IMR-90 (cell line): ENCODE data around the gene ZNG1A. TPM values are rescaled to one million over a fixed set of nuclear protein-coding genes. Genes with fewer than 3 reads are reported as not detected.
"Not testable (repeated sequence)": the region's sequence is repeated elsewhere in the genome, so short reads cannot be mapped to it uniquely, and the experiment has no call there.

Source experiments
- ATAC-seq: fragments of 200-7000 bp; cut with Tn5 transposase; 2 replicates; pipeline ENCODE4 v1.9.1; 2020; ENCODE audit warnings: low read depth, mild to moderate bottlenecking, moderate library complexity
- BruUV-seq: library from RNA; stranded (reverse); fragments of 400-500 nt; replicated peaks from 2 replicates; lab custom pipeline; 2021; lab: Mats Ljungman, UMichigan
- CTCF ChIA-PET: fragments of 300-600 bp; formaldehyde crosslinking; extraction: SDS; loops from one replicate; lab custom pipeline; 2021; ENCODE audit warnings: antibody characterized with exemption; lab: Yijun Ruan, JAX
- POLR2A ChIA-PET: fragments of 300-600 bp; sonication (Branson Sonifier 250); formaldehyde crosslinking; loops from one replicate; lab custom pipeline; 2022; ENCODE audit warnings: antibody characterized with exemption; ENCODE audit not compliant: unreplicated experiment; lab: Charles Lee
- DNase-seq: peaks from one replicate; pipeline ENCODE4 v3.0.0; 2013
- H2AFZ ChIP-seq: replicated peaks from 2 replicates; pipeline ENCODE3; 2013; ENCODE audit warnings: low read length, mild to moderate bottlenecking; ENCODE audit not compliant: poor library complexity
- H2AK5ac ChIP-seq: 2 replicates; pipeline ENCODE4 v1.6.1; 2013; ENCODE audit warnings: low read depth, low read length, inconsistent platforms
- H2AK9ac ChIP-seq: replicated peaks from 2 replicates; pipeline ENCODE3; 2013; ENCODE audit warnings: mild to moderate bottlenecking, low read depth, low read length, moderate library complexity; ENCODE audit not compliant: poor library complexity
- H2BK120ac ChIP-seq: 2 replicates; pipeline ENCODE4 v1.6.1; 2013; ENCODE audit warnings: low read depth, low read length, inconsistent platforms
- H2BK15ac ChIP-seq: 3 replicates; pipeline ENCODE4 v1.6.1; 2013; ENCODE audit warnings: low read depth, low read length, inconsistent platforms
- H2BK20ac ChIP-seq: 2 replicates; pipeline ENCODE4 v1.6.1; 2013; ENCODE audit warnings: low read depth, mild to moderate bottlenecking, inconsistent platforms, low read length, moderate library complexity
- H2BK5ac ChIP-seq: 2 replicates; pipeline ENCODE4 v1.6.1; 2013; ENCODE audit warnings: mild to moderate bottlenecking, low read depth, low read length, inconsistent platforms; ENCODE audit not compliant: poor library complexity, severe bottlenecking
- H3K14ac ChIP-seq: replicated peaks from 2 replicates; pipeline ENCODE4 v1.6.1; 2013; ENCODE audit warnings: low read depth, low read length, inconsistent platforms
- H3K18ac ChIP-seq: 2 replicates; pipeline ENCODE4 v1.6.1; 2013; ENCODE audit warnings: low read depth, low read length, control low read depth
- H3K23ac ChIP-seq: 2 replicates; pipeline ENCODE4 v1.6.1; 2013; ENCODE audit warnings: low read depth, low read length, inconsistent platforms
- H3K27ac ChIP-seq: 2 replicates; pipeline ENCODE4 v1.5.1; 2013; ENCODE audit warnings: mild to moderate bottlenecking, control low read depth, low read length; ENCODE audit not compliant: insufficient read depth
- H3K27me3 ChIP-seq: 2 replicates; pipeline ENCODE4 v1.6.1; 2013; ENCODE audit warnings: low read length; ENCODE audit not compliant: control insufficient read depth, insufficient read depth
- H3K36me3 ChIP-seq: 2 replicates; pipeline ENCODE4 v1.6.1; 2013; ENCODE audit warnings: low read length, mixed read lengths; ENCODE audit not compliant: control insufficient read depth, insufficient read depth
- H3K4ac ChIP-seq: 2 replicates; pipeline ENCODE4 v1.6.1; 2013; ENCODE audit warnings: low read depth, low read length, inconsistent platforms
- H3K4me1 ChIP-seq: 2 replicates; pipeline ENCODE4 v1.6.1; 2013; ENCODE audit warnings: low read length, mixed read lengths; ENCODE audit not compliant: control insufficient read depth, insufficient read depth
- H3K4me2 ChIP-seq: 2 replicates; pipeline ENCODE4 v1.6.1; 2013; ENCODE audit warnings: low read depth, mild to moderate bottlenecking, control low read depth, low read length, moderate library complexity
- H3K4me3 ChIP-seq: 2 replicates; pipeline ENCODE4 v1.5.1; 2013; ENCODE audit warnings: low read depth, mild to moderate bottlenecking, control low read depth, low read length, moderate library complexity; ENCODE audit not compliant: insufficient read depth
- H3K56ac ChIP-seq: 2 replicates; pipeline ENCODE4 v1.6.1; 2013; ENCODE audit warnings: low read length, inconsistent platforms; ENCODE audit not compliant: insufficient read depth; ENCODE audit errors: extremely low read depth
- H3K79me1 ChIP-seq, 2 experiments: 2 replicates each; pipeline ENCODE4 v1.6.1; 2013; ENCODE audit warnings: low read length in 2 of 2, inconsistent platforms in 1 of 2, low read depth in 1 of 2
- H3K9ac ChIP-seq: 2 replicates; pipeline ENCODE4 v1.6.1; 2013; ENCODE audit warnings: low read depth, low read length, control low read depth
- H3K9me1 ChIP-seq: 2 replicates; pipeline ENCODE4 v1.6.1; 2013; ENCODE audit warnings: low read length, inconsistent platforms; ENCODE audit not compliant: insufficient read depth
- H3K9me3 ChIP-seq: 2 replicates; pipeline ENCODE4 v1.6.1; 2013; ENCODE audit warnings: low read length; ENCODE audit not compliant: control insufficient read depth, insufficient read depth
- H4K20me1 ChIP-seq: 2 replicates; pipeline ENCODE4 v1.6.1; 2013; ENCODE audit warnings: low read length, inconsistent platforms; ENCODE audit not compliant: insufficient read depth
- H4K5ac ChIP-seq: 2 replicates; pipeline ENCODE4 v1.6.1; 2013; ENCODE audit warnings: mild to moderate bottlenecking, low read depth, low read length, control low read depth
- H4K8ac ChIP-seq, 2 experiments: 2 replicates each; pipeline ENCODE4 v1.6.1; 2013; ENCODE audit warnings: low read depth in 2 of 2, low read length in 2 of 2, control low read depth in 1 of 2, inconsistent platforms in 1 of 2
- H4K91ac ChIP-seq: 2 replicates; pipeline ENCODE4 v1.6.1; 2013; ENCODE audit warnings: low read depth, low read length, inconsistent platforms; ENCODE audit not compliant: insufficient read depth
- WGBS, 2 experiments: methylation state at CpG; one replicate each; pipeline versions ENCODE4 v1.1.5 to v1.1.7; 2013; ENCODE audit warnings: missing lambda C conversion rate in 2 of 2; ENCODE audit not compliant: insufficient read length in 1 of 2; ENCODE audit errors: extremely low coverage in 2 of 2; 5-methylcytosine and 5-hydroxymethylcytosine counted together
- dilution Hi-C: fragments of 300-500 bp; cut with HindIII; formaldehyde crosslinking; loops from one replicate; pipeline ENCODE4 v1.14.3; 2018; ENCODE audit warnings: low sequenced_read_pairs; ENCODE audit not compliant: unreplicated experiment
- in situ Hi-C: fragments of 300-500 bp; cut with MboI; formaldehyde crosslinking; loops from 3 replicates; pipeline ENCODE4 v1.14.3; 2019; ENCODE audit warnings: low sequenced_read_pairs, inconsistent platforms, mixed read lengths
- intact Hi-C: fragments of 100-400 bp; cut with micrococcal nuclease; formaldehyde crosslinking; loops from 2 replicates; pipeline ENCODE4 v1.10.0; 2022
- polyA plus RNA-seq, 3 experiments: library from polyadenylated mRNA; depleted of rRNA; stranded (reverse); fragments of >200 nt; gene quantifications; 2 replicates each; pipeline ENCODE4 v1.2.3, GENCODE V29; 2012; ENCODE audit warnings: low replicate concordance in 1 of 3
- total RNA-seq: library from RNA; depleted of rRNA; stranded (reverse); fragments of >200 nt; gene quantifications from 2 replicates; pipeline ENCODE4 v1.2.3, GENCODE V29; 2012

Gene ZNG1A
- total and polyA plus RNA-seq, 2 of the 4 experiments (the other 2 are of a cell fraction) = 12.2 to 12.4 TPM

DNA sequence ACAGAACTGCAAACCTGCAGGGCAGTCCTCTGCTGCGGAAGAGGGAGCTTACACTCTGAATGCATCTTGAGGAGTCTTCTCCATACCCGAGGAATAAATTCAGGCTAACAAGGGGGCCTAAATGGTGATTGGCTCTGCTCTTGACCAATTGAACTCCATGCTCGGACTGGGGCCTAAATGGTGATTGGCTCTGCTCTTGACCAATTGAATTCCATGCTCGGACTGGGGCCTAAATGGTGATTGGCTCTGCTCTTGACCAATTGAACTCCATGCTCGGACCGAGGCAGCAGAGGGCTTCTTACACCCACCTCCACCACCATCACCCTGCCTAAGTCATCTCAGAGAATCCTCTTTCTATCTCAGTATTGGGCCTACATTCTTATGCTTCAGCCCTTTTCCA, 79.0 kb downstream of the ZNG1A start:
- H3K14ac ChIP-seq, DNase-seq, H3K18ac ChIP-seq, H3K4me1 ChIP-seq, H3K9me1 ChIP-seq, H4K91ac ChIP-seq, H4K20me1 ChIP-seq, H3K27ac ChIP-seq, H3K79me1 ChIP-seq, intact Hi-C loops, H2AFZ ChIP-seq, in situ Hi-C loops, H3K9me3 ChIP-seq, H3K56ac ChIP-seq, H3K23ac ChIP-seq, H2AK5ac ChIP-seq, H2BK5ac ChIP-seq, H2BK15ac ChIP-seq, H3K4me3 ChIP-seq, H3K27me3 ChIP-seq, H3K9ac ChIP-seq, H2BK120ac ChIP-seq, H4K8ac ChIP-seq, H3K4ac ChIP-seq, BruUV-seq, H2AK9ac ChIP-seq, H3K36me3 ChIP-seq, H4K5ac ChIP-seq, ATAC-seq, POLR2A ChIA-PET, H3K4me2 ChIP-seq, dilution Hi-C loops, H2BK20ac ChIP-seq, CTCF ChIA-PET: not testable (repeated sequence)
- WGBS, 2 experiments = 79% methylated on average over 3 of the region's 6 CpGs; no CpG with 5 or more reads in 1 of the 2 experiments

DNA sequence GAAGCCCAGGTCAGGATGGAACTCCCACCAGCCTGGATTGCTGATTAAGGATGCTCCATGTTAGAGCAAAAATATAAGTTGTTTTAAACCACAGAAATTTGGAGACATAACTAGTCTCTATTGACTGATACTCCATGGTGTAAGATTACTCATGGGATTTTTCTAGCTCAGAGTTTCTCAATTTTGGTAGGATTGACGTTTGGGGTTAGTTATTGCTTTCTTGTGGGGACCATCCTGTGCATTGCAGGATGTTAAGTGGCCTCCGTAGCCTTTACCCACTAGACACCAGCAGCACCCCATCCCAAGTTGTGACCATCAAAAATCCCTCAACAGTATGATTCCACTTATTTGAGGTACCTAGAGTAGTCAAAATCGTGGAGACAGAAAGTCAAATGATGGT, 80.1 kb downstream of the ZNG1A start:
- intact Hi-C loops, H3K9ac ChIP-seq: not testable (repeated sequence)

More for the DNA sequence above, 80.1 kb downstream of the ZNG1A start:
- H3K4me3 ChIP-seq, H2AFZ ChIP-seq, H4K91ac ChIP-seq, H2BK120ac ChIP-seq, H3K9me1 ChIP-seq, H3K36me3 ChIP-seq, H3K23ac ChIP-seq, H4K8ac ChIP-seq, H3K4ac ChIP-seq, DNase-seq, H3K18ac ChIP-seq, ATAC-seq, H4K5ac ChIP-seq, H3K14ac ChIP-seq, H3K27me3 ChIP-seq, H4K20me1 ChIP-seq, in situ Hi-C loops, H2AK9ac ChIP-seq, H3K9me3 ChIP-seq, H3K4me2 ChIP-seq, POLR2A ChIA-PET, BruUV-seq, H2AK5ac ChIP-seq, dilution Hi-C loops, H3K27ac ChIP-seq, H2BK5ac ChIP-seq, H2BK20ac ChIP-seq, H3K79me1 ChIP-seq, H3K4me1 ChIP-seq, CTCF ChIA-PET, H3K56ac ChIP-seq, H2BK15ac ChIP-seq: not testable (repeated sequence)
- no CpG with 5 or more reads among the region's 3 CpGs for WGBS, 2 experiments
